GM18520 (cell line): Measurements from ENCODE around the gene SHD.

ENCODE experiments used
- ATAC-seq: cut with Tn5 transposase; IDR thresholded peaks from one replicate; pipeline ENCODE4 v1.9.1; 2021; ENCODE audit not compliant: unreplicated experiment

Gene SHD

GRCh38 chr19:4297901-4298809 is 19.1 kb downstream of the SHD start:
- ATAC-seq, result no peak

- no peak for ATAC-seq
Measured at GRCh38 chr19:4298810-4299550, 19.9 kb downstream of the SHD start.

- ATAC-seq, result no peak
Measured at GRCh38 chr19:4300589-4300988, 21.5 kb downstream of the SHD start.

- no peak for ATAC-seq
Measured at GRCh38 chr19:4301590-4302242, 22.6 kb downstream of the SHD start.

- ATAC-seq, result no peak
Measured at GRCh38 chr19:4302243-4302640, 23.2 kb downstream of the SHD start, which contains the start of gene TMIGD2. Gene TMIGD2 (minus strand): TSS chr19:4302389. CDS start chr19:4302385, 4 bp downstream.

- ATAC-seq, result no peak
Measured at GRCh38 chr19:4303819-4304537, 24.9 kb downstream of the SHD start.

GRCh38 chr19:4304538-4305256 is 25.6 kb downstream of the SHD start, which contains the start of gene FSD1:
Gene FSD1 (plus strand): TSS chr19:4304598. CDS start chr19:4304747, 149 bp downstream.
- no peak for ATAC-seq

- ATAC-seq, result no peak
Measured at GRCh38 chr19:4305257-4305612, 26.2 kb downstream of the SHD start.

- no peak for ATAC-seq
Measured at GRCh38 chr19:4305659-4306058, 26.6 kb downstream of the SHD start.

- ATAC-seq, result no peak
Measured at GRCh38 chr19:4310247-4311121, 31.4 kb downstream of the SHD start.

GRCh38 chr19:4313847-4314490 is 34.9 kb downstream of the SHD start:
- ATAC-seq, result no peak

GRCh38 chr19:4316956-4317355 is 37.9 kb downstream of the SHD start:
- ATAC-seq, result no peak

- no peak for ATAC-seq
Measured at GRCh38 chr19:4318460-4318859, 39.4 kb downstream of the SHD start.

- ATAC-seq, result no peak
Measured at GRCh38 chr19:4319067-4319718, 40.1 kb downstream of the SHD start.

- no peak for ATAC-seq
Measured at GRCh38 chr19:4320419-4320818, 41.4 kb downstream of the SHD start.

- no peak for ATAC-seq
Measured at GRCh38 chr19:4322942-4323665, 44.0 kb downstream of the SHD start.

- no peak for ATAC-seq
Measured at GRCh38 chr19:4323692-4324091, 44.6 kb downstream of the SHD start.

GRCh38 chr19:4324228-4324627 is 45.2 kb downstream of the SHD start:
- ATAC-seq, result no peak
